HG03521 (cell line): Measurements from ENCODE around the gene ELF2.
A peak's percentile ranks its signal among the peaks of the same experiment; 100 is the strongest.
"Not testable (repeated sequence)": the region's sequence is repeated elsewhere in the genome, so short reads cannot be mapped to it uniquely, and the experiment has no call there.

Source experiments
- ATAC-seq: cut with Tn5 transposase; IDR thresholded peaks from one replicate; pipeline ENCODE4 v1.9.1; 2021; ENCODE audit warnings: mild to moderate bottlenecking, moderate library complexity; ENCODE audit not compliant: unreplicated experiment

Gene ELF2

GRCh38 chr4:139177049-139177868 is at the start of gene ELF2:
ELF2 (minus strand) TSS chr4:139177218; CDS start chr4:139137701, 39,517 bp downstream.
- peak; percentile 33 for ATAC-seq

GRCh38 chr4:139223682-139224317 is 46.8 kb upstream of the ELF2 start:
- ATAC-seq, result no peak

- ATAC-seq, result no peak
Measured at GRCh38 chr4:139222215-139222614, 45.2 kb upstream of the ELF2 start.

DNA sequence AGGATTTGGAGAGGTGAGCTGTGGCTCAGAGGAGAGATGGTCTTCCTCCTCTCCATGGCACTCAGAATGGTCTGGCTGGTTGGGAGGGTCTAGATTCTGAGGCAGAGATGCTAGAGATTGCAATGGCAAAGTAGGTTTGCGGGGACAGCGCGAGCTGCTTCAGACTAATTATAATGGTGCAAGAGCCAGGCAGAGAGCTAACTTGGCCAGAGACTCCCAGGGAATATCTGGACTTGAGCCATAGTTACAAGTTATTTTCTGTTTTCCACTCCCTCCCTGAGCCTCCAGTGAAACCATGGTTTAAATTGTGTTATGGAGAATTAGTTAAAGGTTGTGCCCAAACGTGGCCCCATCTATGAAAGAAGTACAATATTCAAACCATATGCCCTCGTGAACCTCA is 44.7 kb upstream of the ELF2 start:
- ATAC-seq, result no peak

GRCh38 chr4:139219450-139220055 is 42.5 kb upstream of the ELF2 start:
- ATAC-seq, result no peak

DNA sequence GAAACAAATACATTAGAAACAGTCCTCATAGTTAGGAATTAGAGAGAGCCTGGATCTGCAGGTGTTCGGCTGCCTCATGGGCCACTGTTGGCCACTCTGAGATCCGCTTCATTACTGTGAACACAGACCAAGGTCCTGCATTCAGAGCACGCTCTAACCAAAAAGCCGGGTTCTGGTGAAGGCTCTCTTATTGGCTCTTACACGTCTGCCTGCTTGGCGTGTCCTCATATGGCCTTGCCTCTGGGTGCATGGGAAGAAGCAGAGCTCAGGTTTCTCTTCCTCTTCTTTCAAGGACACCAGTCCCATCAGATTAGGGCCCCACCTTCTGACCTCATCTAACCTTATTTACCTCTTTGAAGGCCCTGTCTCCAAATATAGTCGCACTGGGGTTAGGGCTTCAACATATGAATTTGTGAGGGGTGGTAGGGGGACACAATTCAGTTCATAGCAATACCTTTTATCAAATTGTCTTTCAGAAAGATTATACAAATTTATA is 37.1 kb upstream of the ELF2 start:
- ATAC-seq, result peak; percentile 96

DNA sequence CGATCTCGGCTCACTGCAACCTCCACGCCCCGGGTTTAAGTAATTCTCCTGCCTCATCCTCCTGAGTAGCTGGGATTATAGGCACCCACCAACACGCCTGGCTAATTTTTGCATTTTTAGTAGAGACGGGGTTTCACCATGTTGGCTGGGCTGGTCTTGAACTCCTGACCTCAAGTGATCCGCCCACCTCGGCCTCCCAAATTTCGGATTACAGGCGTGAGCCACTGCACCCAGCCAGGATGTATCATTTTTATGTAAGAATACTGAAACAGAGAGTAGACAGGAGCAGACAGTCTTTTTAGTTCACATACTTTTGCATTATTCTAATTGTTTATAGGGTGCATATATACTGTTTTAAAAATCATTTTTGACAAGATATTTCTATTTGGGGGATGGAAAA is 36.6 kb upstream of the ELF2 start:
- ATAC-seq, result not testable (repeated sequence)

DNA sequence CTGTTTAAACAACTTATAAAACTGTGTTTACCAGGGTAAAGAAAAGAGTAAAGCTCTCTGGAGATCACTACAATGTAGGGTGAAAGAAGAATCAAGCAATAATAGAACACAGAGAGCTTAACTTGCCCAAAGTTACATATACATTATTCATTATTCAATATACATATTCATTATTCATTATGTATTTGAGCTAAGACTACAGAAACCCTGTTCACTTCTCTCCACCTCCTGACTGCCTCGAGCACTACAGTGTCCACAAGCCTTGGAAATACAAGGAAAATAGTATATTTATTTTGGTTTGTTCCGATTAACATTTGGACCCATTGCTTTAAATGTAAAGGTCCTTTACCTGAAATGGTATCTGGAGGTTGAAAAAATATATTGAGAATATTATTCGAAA is 35.9 kb upstream of the ELF2 start:
- ATAC-seq, result no peak

GRCh38 chr4:139210486-139210885 is 33.5 kb upstream of the ELF2 start:
- no peak for ATAC-seq

DNA sequence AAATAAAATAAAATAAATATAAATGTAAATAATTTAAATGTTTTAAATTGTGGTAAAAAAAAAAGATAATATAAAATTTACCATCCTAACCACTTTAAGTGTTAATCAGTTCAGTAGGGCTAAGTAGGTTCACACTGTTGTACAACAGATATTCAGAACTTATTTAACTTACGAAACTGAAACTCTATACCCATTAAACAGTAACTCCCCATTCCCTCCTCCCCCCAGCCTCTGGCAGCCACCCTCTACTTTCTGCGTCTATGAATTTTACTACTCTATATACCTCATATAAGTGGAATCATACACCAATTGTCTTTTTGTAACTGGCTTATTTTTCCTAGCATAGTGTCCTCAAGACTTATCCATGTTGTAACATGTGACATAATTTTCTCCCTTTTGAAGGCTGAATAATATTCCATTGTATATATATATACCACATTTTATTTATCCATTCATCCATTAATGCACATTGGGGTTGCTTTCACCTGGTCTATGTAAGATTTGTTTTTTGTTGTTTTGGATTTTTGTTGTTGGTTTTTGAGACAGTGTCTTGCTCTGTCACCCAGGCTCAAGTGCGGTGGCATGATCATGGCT is 32.5 kb upstream of the ELF2 start:
- no peak for ATAC-seq

GRCh38 chr4:139208404-139208945 is 31.5 kb upstream of the ELF2 start:
- no peak for ATAC-seq

- ATAC-seq, result no peak
Measured at GRCh38 chr4:139207873-139208403, 30.9 kb upstream of the ELF2 start.

- no peak for ATAC-seq
Measured at GRCh38 chr4:139207247-139207646, 30.2 kb upstream of the ELF2 start.

DNA sequence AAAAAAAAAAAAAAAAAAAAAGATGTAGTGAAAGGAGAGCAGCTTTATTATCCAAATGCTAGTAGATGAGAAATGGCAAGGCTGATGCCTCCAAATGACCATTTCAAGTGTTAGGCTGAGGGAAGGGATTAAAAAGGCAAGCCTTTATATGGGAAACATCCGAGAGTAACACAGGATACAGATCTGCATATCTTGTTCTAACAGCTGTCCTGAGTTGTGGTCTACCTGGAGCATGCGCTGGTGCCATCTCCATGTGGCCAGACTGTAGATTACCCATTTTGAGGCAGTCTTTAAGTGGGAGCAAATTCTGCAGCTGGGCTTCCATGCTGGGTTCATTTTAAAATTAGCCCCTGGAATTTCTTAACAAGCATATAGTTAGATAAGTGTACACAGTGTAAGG is 26.0 kb upstream of the ELF2 start:
- ATAC-seq, result no peak

GRCh38 chr4:139200506-139200905 is 23.5 kb upstream of the ELF2 start:
- no peak for ATAC-seq

GRCh38 chr4:139200102-139200501 is 23.1 kb upstream of the ELF2 start:
- ATAC-seq, result no peak

DNA sequence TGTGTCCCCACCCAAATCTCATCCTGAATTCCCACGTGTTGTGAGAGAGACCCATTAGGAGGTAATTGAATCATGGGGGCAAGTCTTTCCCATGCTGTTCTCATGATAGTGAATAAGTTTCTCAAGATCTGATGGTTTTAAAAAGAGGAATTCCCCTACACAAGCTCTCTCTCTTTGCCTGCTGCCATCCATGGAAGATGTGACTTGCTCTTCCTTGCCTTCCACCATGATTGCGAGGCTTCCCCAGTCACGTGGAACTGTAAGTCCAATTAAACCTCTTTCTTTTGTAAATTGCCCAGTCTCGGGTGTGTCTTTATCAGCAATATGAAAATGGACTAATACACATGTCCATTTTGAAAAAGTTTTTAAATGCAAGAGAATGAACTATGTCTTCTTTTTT is 20.2 kb upstream of the ELF2 start:
- not testable (repeated sequence) for ATAC-seq

- ATAC-seq, result no peak
Measured at GRCh38 chr4:139196462-139196861, 19.4 kb upstream of the ELF2 start.

DNA sequence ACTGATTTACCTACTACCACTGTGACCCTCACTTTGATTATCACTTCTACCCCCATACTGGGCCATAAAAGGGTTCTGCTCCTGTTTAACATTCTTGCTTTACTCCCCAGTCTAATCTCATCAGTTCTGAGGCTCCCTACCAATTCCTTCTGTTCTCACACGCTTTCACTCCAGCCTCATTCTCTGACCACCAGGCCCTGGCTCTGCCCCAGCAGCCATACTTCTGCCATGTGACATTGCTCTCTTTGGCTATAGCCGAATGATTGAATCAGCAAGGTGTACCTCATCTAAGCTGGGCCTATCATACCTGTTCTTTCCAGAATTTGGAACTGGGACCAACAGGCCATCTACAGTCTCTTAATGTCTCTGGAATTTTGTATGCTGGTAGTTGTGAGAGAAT is 14.4 kb upstream of the ELF2 start:
- no peak for ATAC-seq

GRCh38 chr4:139189972-139190371 is 13.0 kb upstream of the ELF2 start:
- ATAC-seq, result no peak

- ATAC-seq, result no peak
Measured at GRCh38 chr4:139189417-139189749, 12.4 kb upstream of the ELF2 start.
